GM18868 (cell line): ENCODE measurements around the gene ELAC2.

Experiments used
- ATAC-seq: cut with Tn5 transposase; IDR thresholded peaks from one replicate; pipeline ENCODE4 v1.9.1; 2021; ENCODE audit warnings: mild to moderate bottlenecking, moderate library complexity; ENCODE audit not compliant: unreplicated experiment

The ELAC2 gene

DNA sequence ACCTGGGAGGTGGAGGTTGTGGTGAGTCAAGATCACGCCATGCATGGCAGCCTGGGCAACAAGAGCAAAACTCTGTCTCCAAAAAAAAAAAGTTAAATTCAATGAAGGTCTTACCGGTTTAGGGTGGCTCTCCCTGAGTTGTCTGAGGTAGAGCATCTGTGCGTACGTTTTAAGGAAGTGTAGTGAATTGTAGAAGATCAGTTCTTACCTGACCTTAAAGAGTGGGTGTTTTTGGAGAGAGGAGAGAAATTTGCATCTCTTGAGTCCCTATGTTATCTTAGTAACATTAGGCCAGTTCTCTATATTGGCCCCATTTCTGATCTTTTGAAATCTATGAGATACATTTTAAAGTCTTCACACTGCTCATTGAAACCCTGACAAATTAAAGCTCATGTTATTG is 56.2 kb downstream of the ELAC2 start:
- no peak for ATAC-seq

DNA sequence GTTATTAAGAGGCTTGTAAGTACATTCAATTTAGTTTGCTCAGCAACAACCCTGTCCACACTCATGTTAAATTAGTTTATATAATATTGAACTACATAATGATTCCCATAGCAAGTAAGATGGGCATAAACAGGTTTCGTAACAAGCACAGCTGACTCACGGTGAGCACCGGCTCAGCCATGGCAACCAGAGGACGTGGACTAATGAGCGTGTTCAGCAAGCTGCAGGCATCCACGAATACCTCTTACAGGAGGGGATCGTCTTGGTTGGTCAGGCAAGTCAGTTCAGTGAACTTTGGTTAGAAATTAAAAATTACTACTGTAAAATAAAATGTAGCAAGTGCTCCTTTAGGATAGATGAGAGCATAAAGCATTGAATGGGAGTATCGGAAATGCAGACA is 58.4 kb downstream of the ELAC2 start:
- no peak for ATAC-seq

DNA sequence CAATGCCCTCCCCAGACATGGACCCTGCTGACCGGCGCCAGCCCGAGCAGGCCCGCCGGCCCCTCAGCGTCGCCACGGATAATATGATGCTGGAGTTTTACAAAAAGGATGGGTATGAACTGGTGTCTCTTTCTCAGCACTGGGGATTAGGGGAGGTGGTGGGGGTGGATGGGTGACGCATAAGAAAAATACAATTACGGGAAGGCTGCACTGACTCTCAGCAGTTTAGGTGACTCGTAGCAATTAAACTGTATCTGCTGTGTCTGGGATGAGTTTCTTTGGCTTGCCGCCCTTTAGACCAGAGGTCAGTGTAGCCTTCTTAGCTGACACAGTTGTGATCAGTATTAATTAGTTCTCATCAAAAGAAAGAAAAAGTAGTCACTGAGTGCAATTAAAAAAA is 59.0 kb downstream of the ELAC2 start:
- ATAC-seq: no peak

DNA sequence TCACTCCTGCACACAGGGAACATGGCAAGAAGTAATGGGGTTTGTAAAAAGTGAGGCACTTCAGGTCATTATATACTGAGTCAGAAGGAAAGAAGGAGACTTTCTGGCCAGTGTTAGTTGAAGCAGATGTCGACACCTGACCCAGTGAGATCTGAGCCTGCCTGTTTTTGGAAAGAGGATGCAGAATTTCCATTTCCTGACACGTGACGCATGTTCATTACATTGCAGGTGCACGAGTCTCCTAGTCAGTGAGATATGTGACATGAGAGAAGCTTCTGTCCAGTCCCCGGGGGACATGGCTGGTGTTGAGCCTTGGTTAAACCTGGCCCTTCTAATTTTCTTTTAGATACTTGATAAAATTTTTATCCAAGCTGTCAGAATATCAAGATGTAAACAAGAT is 62.3 kb downstream of the ELAC2 start:
- no peak for ATAC-seq

DNA sequence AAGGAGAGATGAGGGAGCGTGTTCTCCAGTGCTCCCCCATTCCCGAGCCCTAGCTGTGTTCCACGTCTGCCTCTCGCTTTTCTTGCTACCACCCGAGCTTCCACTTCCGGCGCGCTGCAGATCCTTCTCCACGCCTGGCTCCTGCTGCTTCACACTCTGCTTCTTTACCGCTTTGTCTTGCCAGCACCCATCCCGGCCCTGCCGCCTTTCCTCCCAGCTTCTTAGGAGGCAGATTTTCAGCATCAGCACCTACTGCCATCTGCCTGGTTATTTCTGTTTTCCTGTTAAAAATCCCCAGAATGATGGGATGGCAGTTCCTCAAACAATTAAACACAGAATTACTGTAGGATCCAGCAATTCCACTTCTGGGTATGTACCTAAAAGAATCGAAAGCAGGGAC is 64.7 kb downstream of the ELAC2 start:
- no peak for ATAC-seq

DNA sequence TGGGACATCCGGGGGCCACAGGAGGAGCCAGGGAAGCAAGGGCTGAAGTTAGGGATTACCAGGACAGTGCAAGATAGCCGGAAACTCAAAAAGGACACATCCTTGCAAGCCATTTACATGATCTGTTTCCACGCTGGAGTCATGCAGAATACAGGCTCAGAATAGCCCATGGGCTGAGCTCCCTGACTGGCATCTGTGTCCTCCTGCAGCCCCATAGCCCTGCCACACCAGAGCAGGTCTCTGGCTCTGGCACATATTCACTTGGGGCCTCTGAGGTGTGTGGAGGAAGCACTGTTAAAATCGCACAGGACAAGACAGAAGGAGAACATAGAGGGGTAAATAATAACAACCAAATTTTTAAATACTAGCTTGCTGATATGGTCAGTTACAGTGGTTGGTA is 65.8 kb downstream of the ELAC2 start:
- no peak for ATAC-seq

DNA sequence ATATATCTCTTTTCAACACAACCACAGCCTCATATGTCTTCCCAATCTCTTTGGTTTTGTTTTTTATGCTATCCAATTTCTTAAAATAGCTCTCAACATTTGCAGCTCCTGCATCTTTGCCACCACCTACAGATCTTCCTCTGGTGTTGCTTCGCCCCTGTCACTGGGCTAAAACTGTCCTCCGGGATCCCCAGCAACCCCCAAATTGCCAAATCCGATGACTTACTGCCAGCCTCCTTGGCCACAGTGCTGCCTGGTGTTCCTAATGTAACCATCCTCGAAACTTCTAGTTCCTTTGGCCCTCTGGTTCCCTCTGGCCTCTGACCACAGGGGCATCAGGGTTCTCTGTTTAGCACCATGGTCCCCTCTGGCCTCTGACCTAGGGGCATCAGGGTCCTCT is 70.8 kb downstream of the ELAC2 start:
- ATAC-seq: no peak
